Stomach (tissue), 4 donors: ENCODE measurements around the gene CCDC178.

Experiments
- CTCF ChIP-seq, 7 experiments: fragments of 450-650 bp in 4 of 7; fragments of 200-600 bp in 3 of 7; sonication (generic) in 3 of 7; IDR thresholded peaks; one replicate each; pipeline ENCODE4 v1.5.1; 2016 to 2019; ENCODE audit warnings: antibody characterized with exemption in 7 of 7, control low read depth in 2 of 7, mild to moderate bottlenecking in 1 of 7
- EP300 ChIP-seq: sonication (generic); formaldehyde crosslinking; IDR thresholded peaks from one replicate; pipeline ENCODE4 v1.6.1; 2017; ENCODE audit warnings: antibody characterized with exemption
- POLR2A ChIP-seq, 4 donors: fragments of 450-650 bp; IDR thresholded peaks; one replicate each; pipeline ENCODE4 v1.6.1; 2016; ENCODE audit warnings: antibody characterized with exemption in 4 of 4, control low read depth in 2 of 4, mild to moderate bottlenecking in 1 of 4, moderate library complexity in 1 of 4
- POLR2AphosphoS5 ChIP-seq, 3 donors: sonication (generic); formaldehyde crosslinking; IDR thresholded peaks; one replicate each; pipeline ENCODE4 v1.6.1; 2016; ENCODE audit warnings: antibody characterized with exemption in 3 of 3

- no peak for TF ChIP-seq CTCF (IDR thresholded peaks at IDR 0.05)
- TF ChIP-seq POLR2A (IDR thresholded peaks at IDR 0.05) = no peak
- TF ChIP-seq POLR2AphosphoS5 (IDR thresholded peaks at IDR 0.05) = no peak
- TF ChIP-seq EP300 = no peak
Measured at GRCh38 chr18:33099626-33100025, 340.9 kb downstream of the CCDC178 start.
